Uterus (tissue), 4 donors: Measurements from ENCODE around the gene TPM2. TPM values are rescaled to one million over a fixed set of nuclear protein-coding genes. Genes with fewer than 3 reads are reported as not detected.

Source experiments
- DNase-seq, 2 donors: peaks; one replicate each; pipeline ENCODE4 v3.0.0-alpha.2; 2019 to 2020
- H3K27ac ChIP-seq, 2 donors: fragments of 200-600 bp; sonication (generic); 1 replicate in 1 of 2; 2 replicates in 1 of 2; pipeline ENCODE4 v1.5.1; 2016 to 2018
- H3K27me3 ChIP-seq, 2 donors: fragments of 200-600 bp; sonication (generic); one replicate each; pipeline ENCODE4 v1.5.1; 2018 to 2019; ENCODE audit warnings: control low read depth in 1 of 2
- H3K36me3 ChIP-seq, 2 donors: fragments of 200-600 bp; sonication (generic); one replicate each; pipeline ENCODE4 v1.5.1; 2019; ENCODE audit warnings: control low read depth in 1 of 2
- H3K4me1 ChIP-seq, 2 donors: fragments of 200-600 bp; sonication (generic); one replicate each; pipeline ENCODE4 v1.5.1; 2018 to 2019; ENCODE audit warnings: control low read depth in 1 of 2
- H3K4me3 ChIP-seq, 2 donors: fragments of 200-600 bp; sonication (generic); 1 replicate in 1 of 2; 2 replicates in 1 of 2; pipeline ENCODE4 v1.5.1; 2018 to 2019; ENCODE audit warnings: mild to moderate bottlenecking in 1 of 2
- H3K9me3 ChIP-seq, 2 donors: fragments of 200-600 bp; sonication (generic); one replicate each; pipeline ENCODE4 v1.5.1; 2019; ENCODE audit warnings: control low read depth in 1 of 2
- POLR2A ChIP-seq, 2 donors: fragments of 450-650 bp; IDR thresholded peaks; one replicate each; pipeline ENCODE4 v1.6.1; 2016; ENCODE audit warnings: antibody characterized with exemption in 2 of 2, mild to moderate bottlenecking in 1 of 2, moderate library complexity in 1 of 2
- intact Hi-C: fragments of 100-400 bp; cut with DNase I; formaldehyde crosslinking; loops from one replicate; pipeline ENCODE4 v1.15.1; 2023; ENCODE audit warnings: low total_unique reads
- total RNA-seq, 4 donors: library from RNA; depleted of rRNA in 3 of 4; stranded (reverse); fragments of >200 nt in 3 of 4; gene quantifications; one replicate each; pipeline versions ENCODE4 v1.1.0 to v1.2.4, GENCODE V29; 2014 to 2023
- TF ChIP-seq, protein P1 (sequence below), 4 experiments: fragments of 200-600 bp in 2 of 4; fragments of 450-650 bp in 2 of 4; sonication (generic) in 2 of 4; IDR thresholded peaks; one replicate each; pipeline ENCODE4 v1.5.1; 2016 to 2019; ENCODE audit warnings: antibody characterized with exemption in 4 of 4, mild to moderate bottlenecking in 2 of 4, moderate library complexity in 1 of 4
- donor health status: DM: yes; HTN: yes; CAD: no.

Gene TPM2
- total RNA-seq, 4 donors from 2014 or later = 491 to 2,682 (median 829) TPM

DNA sequence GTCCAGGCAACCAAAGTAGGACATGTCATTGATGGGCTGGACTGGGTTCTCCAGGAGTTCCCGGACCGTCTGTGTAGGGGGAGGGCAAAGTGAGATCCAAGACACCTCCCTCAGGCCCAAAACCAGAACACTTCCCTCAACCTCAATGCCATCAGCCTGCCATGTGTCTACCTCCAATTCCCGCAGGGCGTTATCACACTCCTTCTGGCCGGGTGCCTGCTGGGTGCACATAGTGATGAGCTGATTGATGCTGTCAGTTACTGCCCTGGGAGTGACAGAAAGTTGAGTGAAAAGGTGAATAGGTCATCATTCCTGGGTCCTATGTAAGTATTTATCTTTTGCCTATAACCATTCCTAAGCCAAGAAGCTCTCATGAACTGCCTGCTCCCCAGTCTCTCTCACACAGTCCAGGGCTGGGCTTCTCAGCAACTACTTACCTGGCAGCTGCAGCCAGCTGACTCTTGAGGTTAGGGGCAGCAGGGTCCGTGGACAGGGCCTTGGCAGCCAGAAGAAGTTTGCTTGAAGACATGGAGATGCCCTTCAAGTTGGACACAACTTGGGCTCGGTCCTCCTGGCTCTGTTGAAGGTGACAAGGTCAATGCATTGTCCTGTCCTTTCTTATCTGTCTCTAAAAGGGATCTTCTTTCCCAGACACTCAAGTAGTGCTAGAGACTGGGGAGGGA lies 21.2 kb upstream of the TPM2 start:
- DNase-seq = no peak
- Histone ChIP-seq H3K4me1 (no peaks in the 10 kb centered on the region), H3K27me3 (no peaks in the 10 kb centered on the region), H3K27ac (no peak overlapping the region), H3K9me3 (no peaks in the 10 kb centered on the region), H3K4me3 (no peak overlapping the region), H3K36me3 (no peaks in the 10 kb centered on the region)
- TF ChIP-seq POLR2A (IDR thresholded peaks at IDR 0.05) = no peak
- TF ChIP-seq, protein P1, sequence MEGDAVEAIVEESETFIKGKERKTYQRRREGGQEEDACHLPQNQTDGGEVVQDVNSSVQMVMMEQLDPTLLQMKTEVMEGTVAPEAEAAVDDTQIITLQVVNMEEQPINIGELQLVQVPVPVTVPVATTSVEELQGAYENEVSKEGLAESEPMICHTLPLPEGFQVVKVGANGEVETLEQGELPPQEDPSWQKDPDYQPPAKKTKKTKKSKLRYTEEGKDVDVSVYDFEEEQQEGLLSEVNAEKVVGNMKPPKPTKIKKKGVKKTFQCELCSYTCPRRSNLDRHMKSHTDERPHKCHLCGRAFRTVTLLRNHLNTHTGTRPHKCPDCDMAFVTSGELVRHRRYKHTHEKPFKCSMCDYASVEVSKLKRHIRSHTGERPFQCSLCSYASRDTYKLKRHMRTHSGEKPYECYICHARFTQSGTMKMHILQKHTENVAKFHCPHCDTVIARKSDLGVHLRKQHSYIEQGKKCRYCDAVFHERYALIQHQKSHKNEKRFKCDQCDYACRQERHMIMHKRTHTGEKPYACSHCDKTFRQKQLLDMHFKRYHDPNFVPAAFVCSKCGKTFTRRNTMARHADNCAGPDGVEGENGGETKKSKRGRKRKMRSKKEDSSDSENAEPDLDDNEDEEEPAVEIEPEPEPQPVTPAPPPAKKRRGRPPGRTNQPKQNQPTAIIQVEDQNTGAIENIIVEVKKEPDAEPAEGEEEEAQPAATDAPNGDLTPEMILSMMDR (IDR thresholded peaks at IDR 0.05) = no peak
- intact Hi-C loops = no loop called here

DNA sequence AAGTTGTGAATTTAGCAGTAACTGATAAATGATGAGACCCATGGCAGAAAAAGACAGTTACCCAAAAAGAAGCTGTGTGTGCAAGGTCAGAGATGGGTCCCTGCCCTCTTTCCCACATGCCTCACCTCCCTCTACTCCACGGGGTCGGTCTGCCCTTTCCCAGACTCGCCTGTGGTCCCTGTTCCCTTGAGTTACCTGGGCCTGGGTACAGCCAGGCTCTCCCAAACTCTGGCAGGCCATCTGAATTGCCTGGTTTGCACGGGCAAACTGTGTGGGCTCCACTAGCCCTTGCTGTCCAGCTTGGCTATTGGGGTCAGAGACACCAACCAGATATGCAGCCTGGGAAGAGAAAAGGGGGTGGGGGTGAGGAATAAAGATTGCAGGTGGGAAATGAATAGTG lies 18.4 kb upstream of the TPM2 start:
- Histone ChIP-seq H3K27me3 (no peaks in the 10 kb centered on the region), H3K4me1 (no peaks in the 10 kb centered on the region), H3K4me3 (no peak overlapping the region), H3K9me3 (no peaks in the 10 kb centered on the region), H3K36me3 (no peaks in the 10 kb centered on the region), H3K27ac (no peak overlapping the region)
- intact Hi-C loops = no loop called here
- no peak for DNase-seq
- TF ChIP-seq, protein P1 (IDR thresholded peaks at IDR 0.05) = no peak
- no peak for TF ChIP-seq POLR2A (IDR thresholded peaks at IDR 0.05)

DNA sequence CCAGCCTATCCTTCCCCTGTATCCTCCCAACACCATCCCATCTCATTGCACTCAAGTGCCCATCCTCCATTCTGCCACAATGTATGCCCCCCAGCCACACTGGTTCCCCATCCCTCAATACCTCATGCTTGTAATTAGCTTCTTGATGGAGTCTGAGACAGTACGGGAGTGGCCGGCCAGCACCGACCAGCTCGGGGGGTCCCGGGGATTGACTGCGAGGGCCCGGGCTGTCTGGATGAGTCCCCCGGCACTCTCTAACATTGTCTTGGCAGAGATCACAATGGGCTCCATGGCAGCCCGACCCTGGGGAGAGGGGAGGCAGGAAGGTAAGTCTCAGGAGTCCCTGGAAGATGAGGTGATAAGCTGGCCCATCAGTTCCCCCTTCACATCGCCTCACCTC lies 17.2 kb upstream of the TPM2 start:
- Histone ChIP-seq H3K27ac (no peak overlapping the region), H3K4me1 (no peaks in the 10 kb centered on the region)

DNA sequence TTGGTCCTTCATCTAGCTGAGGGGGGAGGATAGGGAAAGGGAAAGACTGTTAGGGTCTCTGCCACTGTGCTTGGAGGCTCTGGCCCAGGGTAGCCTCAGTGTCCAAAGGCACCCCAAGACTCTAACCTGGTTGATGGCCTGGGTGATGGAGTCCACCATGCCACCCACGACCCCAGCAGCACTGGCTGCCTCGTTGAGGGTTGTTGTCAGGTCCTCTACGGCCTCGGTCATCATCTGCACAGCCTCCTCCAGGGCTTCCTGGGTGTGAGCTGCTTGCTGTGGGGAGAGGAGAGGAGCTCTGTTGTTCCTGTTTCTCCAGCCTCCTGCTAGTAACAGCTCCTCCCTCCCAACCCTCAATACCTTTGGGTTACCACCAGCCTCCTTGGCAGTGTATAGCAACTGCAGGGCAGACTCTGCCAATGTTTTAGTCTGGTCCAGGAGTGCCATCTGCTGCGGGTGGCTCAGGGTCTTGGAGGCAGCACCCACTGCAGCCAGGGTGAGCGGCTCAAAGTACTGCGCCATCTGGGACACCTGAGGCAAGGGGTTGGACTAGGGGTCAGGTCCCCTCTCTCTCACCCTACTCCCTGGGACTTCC lies 16.2 kb upstream of the TPM2 start:
- no peak for TF ChIP-seq POLR2A (IDR thresholded peaks at IDR 0.05)
- TF ChIP-seq, protein P1 (IDR thresholded peaks at IDR 0.05) = no peak
- Histone ChIP-seq H3K27ac (no peak overlapping the region), H3K36me3 (no peaks in the 10 kb centered on the region)

More for the DNA sequence above, 17.2 kb upstream of the TPM2 start:
- Histone ChIP-seq H3K9me3 (no peaks in the 10 kb centered on the region), H3K36me3 (no peaks in the 10 kb centered on the region), H3K27me3 (no peaks in the 10 kb centered on the region), H3K4me3 (no peak overlapping the region)
- DNase-seq = no peak
- intact Hi-C loops = no loop called here
- TF ChIP-seq POLR2A (IDR thresholded peaks at IDR 0.05) = no peak
- TF ChIP-seq, protein P1 (IDR thresholded peaks at IDR 0.05) = no peak

DNA sequence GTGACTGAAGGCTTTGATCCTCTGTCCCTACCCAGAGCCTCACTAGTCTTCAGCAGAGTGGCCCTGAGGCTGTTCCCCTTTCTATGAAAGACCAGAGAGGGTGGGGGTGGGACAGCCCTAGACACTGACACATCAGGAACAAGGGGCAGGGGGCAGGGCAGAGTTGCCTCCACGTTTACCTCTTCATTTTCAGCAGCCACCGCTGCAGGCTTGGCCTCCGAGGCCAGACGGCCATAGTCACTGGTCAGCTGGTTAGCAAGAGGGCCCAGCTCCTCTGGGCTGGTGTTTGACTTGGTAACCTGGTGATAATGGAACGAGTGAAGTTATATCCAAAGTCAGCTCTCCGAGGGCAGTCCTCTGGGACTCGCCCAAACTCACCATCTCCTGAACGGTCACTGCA lies 15.6 kb upstream of the TPM2 start:
- no peak overlapping the region for H3K27ac ChIP-seq
- no peak overlapping the region for H3K4me3 ChIP-seq
- no peaks in the 10 kb centered on the region for H3K27me3 ChIP-seq
- TF ChIP-seq, protein P1 (IDR thresholded peaks at IDR 0.05) = no peak
- intact Hi-C loops = no loop called here
- H3K9me3 ChIP-seq = no peaks in the 10 kb centered on the region
- H3K36me3 ChIP-seq = no peaks in the 10 kb centered on the region
- no peak for DNase-seq
- H3K4me1 ChIP-seq = no peaks in the 10 kb centered on the region

More for the DNA sequence above, 16.2 kb upstream of the TPM2 start:
- Histone ChIP-seq H3K4me1 (no peaks in the 10 kb centered on the region), H3K4me3 (no peak overlapping the region), H3K27me3 (no peaks in the 10 kb centered on the region), H3K9me3 (no peaks in the 10 kb centered on the region)
- DNase-seq = no peak
- intact Hi-C loops = no loop called here
